ENCODE results near the gene HTD2. TPM values are rescaled to one million over a fixed set of nuclear protein-coding genes. Genes with fewer than 3 reads are reported as not detected.

The HTD2 gene
- total and polyA plus RNA-seq, 9 of the 15 experiments (the other 6 are each of a cell fraction or from before 2014, with no cell fraction given) = 1.8 to 22.8 (median 9.6) TPM

GRCh38 chr3:58305882-58306711 is at the start of gene HTD2, which contains the start of gene RPP14 (continued):
- peak; percentile 56 for TF ChIP-seq MGA (IDR thresholded peaks at IDR 0.05)
- TF ChIP-seq CREB3 (tag; conservative IDR thresholded peaks at IDR 0.05; ENCODE audit: low read depth) = 0 out of 2 replicates have a peak, but pooled peaks have one; percentile 54
- TF ChIP-seq TAF9B (IDR thresholded peaks at IDR 0.05; ENCODE audit: partially characterized antibody) = peak; percentile 62
- no peak; the same call in 1 of the 2 replicates for TF ChIP-seq STAT5A (IDR thresholded peaks at IDR 0.05; ENCODE audit: borderline replicate concordance, low read length)
- TF ChIP-seq SIN3A (IDR thresholded peaks at IDR 0.05; ENCODE audit: borderline replicate concordance in 2 of 2, control insufficient read depth in 1 of 2, low read depth in 2 of 2, low read length in 2 of 2) = peak in 1 of 2 experiments; percentile 6; a peak in 1 of 4 replicates
- TF ChIP-seq ZFP36 (IDR thresholded peaks at IDR 0.05; ENCODE audit: low read depth, low read length, partially characterized antibody) = peak; percentile 15
- peak in 1 of 2 experiments; percentile 11; a peak in 1 of 4 replicates for TF ChIP-seq ZMIZ1 (IDR thresholded peaks at IDR 0.05; ENCODE audit: low read depth in 2 of 2, low read length in 2 of 2)

Measured in K562 (cell line).